ENCODE measurements around the gene ZFP36. TPM values are rescaled to one million over a fixed set of nuclear protein-coding genes. Genes with fewer than 3 reads are reported as not detected.

ZFP36 gene
- total and polyA plus RNA-seq, 12 donors, result 22.8 to 194 (median 51.7) TPM

GRCh38 chr19:39408392-39409207 lies 2.0 kb downstream of the ZFP36 start:
- H3K9me3 ChIP-seq, result no peaks in the 10 kb centered on the region
- H3K27me3 ChIP-seq, result no peaks in the 10 kb centered on the region
- TF ChIP-seq CTCF (IDR thresholded peaks at IDR 0.05), result no peak
- intact Hi-C loops (cut with DNase I), result no loop called here
- DNase-seq (peak in 1 of 2 donors; percentile 21), ATAC-seq (no peak)
- H3K4me1 ChIP-seq, result peaks cover 14 to 64% (median 42%) of the 10 kb centered on the region in 9 donors
- H3K4me3 ChIP-seq, result peak overlapping the region; percentile 67 to 99 (median 90)
- peak overlapping the region; percentile 94 to 100 (median 99) for H3K27ac ChIP-seq
- WGBS, 2 donors, result 36 to 44% methylated on average over 20 of the region's 20 CpGs
- peaks cover 6 to 22% (median 9%) of the 10 kb centered on the region in 9 donors for H3K36me3 ChIP-seq

- H3K9me3 ChIP-seq, result no peaks in the 10 kb centered on the region
- no peaks in the 10 kb centered on the region for H3K27me3 ChIP-seq
- H3K36me3 ChIP-seq, result peaks cover 6 to 22% (median 9%) of the 10 kb centered on the region in 9 donors
- ATAC-seq (peak; percentile 25 to 59 (median 36)), DNase-seq (peak; percentile 90 to 94)
- peaks cover 14 to 64% (median 41%) of the 10 kb centered on the region in 9 donors for H3K4me1 ChIP-seq
- WGBS, 2 donors, result 1 to 2% methylated on average over 42 to 52 of the region's 52 CpGs
- intact Hi-C loops (cut with DNase I), result loop anchor here in 4 of 10 donors (2.0 to 10.0 kb wide), 4 partner anchors 13 to 285 kb away; partner anchors contain the start of genes SAMD4B (in 3 of the 4), EID2B (in 1 of the 4) and PAK4 (in 1 of the 4)
- peak in 2 of 9 donors; percentile 16 for TF ChIP-seq CTCF (IDR thresholded peaks at IDR 0.05)
- H3K4me3 ChIP-seq, result peak overlapping the region; percentile 67 to 99 (median 90)
- H3K27ac ChIP-seq, result peak overlapping the region; percentile 94 to 100 (median 99)
These were observed 2.8 kb downstream of the ZFP36 start for GRCh38 chr19:39409208-39410016.

- intact Hi-C loops (cut with DNase I), result loop anchor here in 4 of 10 donors (2.0 to 10.0 kb wide), 4 partner anchors 13 to 285 kb away; partner anchors contain the start of genes SAMD4B (in 3 of the 4), EID2B (in 1 of the 4) and PAK4 (in 1 of the 4)
- peaks cover 6 to 26% (median 9%) of the 10 kb centered on the region in 9 donors for H3K36me3 ChIP-seq
These were observed 3.6 kb downstream of the ZFP36 start for GRCh38 chr19:39410017-39410830.

More at GRCh38 chr19:39410017-39410830, 3.6 kb downstream of the ZFP36 start:
- TF ChIP-seq CTCF (IDR thresholded peaks at IDR 0.05), result no peak
- Histone ChIP-seq H3K4me1 (peaks cover 18 to 64% (median 49%) of the 10 kb centered on the region in 9 donors), H3K4me3 (peak overlapping the region; percentile 67 to 99 (median 90)), H3K27me3 (no peaks in the 10 kb centered on the region), H3K27ac (peak overlapping the region; percentile 94 to 100 (median 99)), H3K9me3 (no peaks in the 10 kb centered on the region)
- ATAC-seq (peak; percentile 17 to 40 (median 28)), DNase-seq (peak; percentile 83 to 87)
- 3% methylated on average over 26 to 35 of the region's 35 CpGs for WGBS, 2 donors

All from heart right ventricle (tissue), 16 donors.